IMR-90 (cell line): ENCODE data around the gene ADAMTS3.
A peak's percentile ranks its signal among the peaks of the same experiment; 100 is the strongest.

Experiments used
- BHLHE40 ChIP-seq: fragments of 150-350 bp; IDR thresholded peaks from 2 replicates; pipeline ENCODE4 v1.6.1; 2016; ENCODE audit warnings: mild to moderate bottlenecking, low read depth, low read length
- CTCF ChIP-seq: conservative IDR thresholded peaks from 2 replicates; pipeline ENCODE4 v1.5.1; 2012; ENCODE audit warnings: mild to moderate bottlenecking, low read depth, low read length, improper control_type of control experiment
- ELK1 ChIP-seq: fragments of 150-350 bp; IDR thresholded peaks from 2 replicates; pipeline ENCODE4 v1.6.1; 2016; ENCODE audit warnings: low read depth, mild to moderate bottlenecking, low read length, moderate library complexity, borderline replicate concordance
- FOS ChIP-seq: fragments of 150-350 bp; IDR thresholded peaks from 2 replicates; pipeline ENCODE4 v1.6.1; 2016; ENCODE audit warnings: low read depth, low read length
- MAZ ChIP-seq: IDR thresholded peaks from 2 replicates; pipeline ENCODE4 v1.6.1; 2012; ENCODE audit warnings: low read depth, mild to moderate bottlenecking, low read length, improper control_type of control experiment, moderate library complexity, borderline replicate concordance
- MXI1 ChIP-seq: IDR thresholded peaks from 2 replicates; pipeline ENCODE4 v1.6.1; 2012; ENCODE audit warnings: low read depth, mild to moderate bottlenecking, low read length, moderate library complexity, borderline replicate concordance
- POLR2A ChIP-seq: IDR thresholded peaks from 2 replicates; pipeline ENCODE4 v1.6.1; 2012; ENCODE audit warnings: mild to moderate bottlenecking, low read depth, low read length
- RCOR1 ChIP-seq: IDR thresholded peaks from 2 replicates; pipeline ENCODE4 v1.6.1; 2012; ENCODE audit warnings: mild to moderate bottlenecking, low read length, improper control_type of control experiment; ENCODE audit not compliant: insufficient replicate concordance
- USF2 ChIP-seq: fragments of 150-350 bp; IDR thresholded peaks from 2 replicates; pipeline ENCODE4 v1.6.1; 2017; ENCODE audit warnings: mild to moderate bottlenecking, antibody characterized with exemption, low read length, low read depth

- TF ChIP-seq MXI1 (no peak), CTCF (peak; percentile 27), POLR2A (no peak), ELK1 (no peak), USF2 (no peak), MAZ (no peak), FOS (no peak), BHLHE40 (no peak), RCOR1 (no peak)
Observed at GRCh38 chr4:72286185-72286584, 282.8 kb downstream of the ADAMTS3 start.
